Stimulated activated CD4-positive, alpha-beta T cell treated with anti-CD3 and anti-CD28 coated beads, Interleukin-1b, Interleukin-23, amount 100 ng/mL, for 1 hour (primary cell): ENCODE data around the gene MAD1L1.
"Not testable (repeated sequence)": the region's sequence is repeated elsewhere in the genome, so short reads cannot be mapped to it uniquely, and the experiment has no call there.

Experiments
- DNase-seq, 2 donors: peaks; one replicate each; pipeline ENCODE4 v3.0.0-alpha.2; 2020; ENCODE audit warnings: low read depth in 2 of 2

The MAD1L1 gene

GRCh38 chr7:1987591-1988532 is 244.9 kb downstream of the MAD1L1 start:
- no peak for DNase-seq

- no peak for DNase-seq
Measured at GRCh38 chr7:1987084-1987535, 245.6 kb downstream of the MAD1L1 start.

DNA sequence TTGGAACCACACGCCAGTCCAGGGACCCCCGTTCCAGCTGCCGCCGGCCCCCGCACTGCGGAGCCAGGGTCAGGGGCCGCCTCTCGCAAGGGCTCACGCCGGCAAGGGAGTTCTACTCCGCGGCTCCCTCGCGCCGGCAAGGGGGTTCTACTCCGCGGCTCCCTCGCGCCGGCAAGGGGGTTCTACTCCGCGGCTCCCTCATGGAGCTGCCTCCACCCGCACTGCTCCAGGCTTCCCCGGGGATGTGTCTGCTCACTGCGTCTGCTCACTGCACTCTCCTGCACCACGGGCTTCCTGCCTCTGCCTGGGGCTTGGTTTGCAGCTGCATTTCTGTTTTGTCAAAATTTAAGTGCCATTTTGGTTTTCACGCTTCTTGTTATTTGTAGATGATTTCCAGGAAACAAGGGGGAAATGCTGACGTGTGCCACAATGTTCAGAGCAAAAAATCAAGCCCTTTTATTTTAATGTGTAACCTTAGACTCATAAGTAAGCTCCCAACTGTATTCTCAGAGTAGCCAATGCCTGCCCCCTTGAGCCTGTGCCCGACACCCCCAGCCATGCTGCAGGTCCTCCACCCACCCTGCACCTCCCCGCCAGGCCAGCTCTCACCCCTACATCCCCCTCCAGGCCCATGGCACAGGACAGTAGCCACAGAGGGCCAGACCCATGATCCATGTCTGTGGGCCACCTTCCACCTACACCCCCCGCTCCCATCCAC is 246.2 kb downstream of the MAD1L1 start:
- no peak for DNase-seq

GRCh38 chr7:1985936-1986335 is 246.8 kb downstream of the MAD1L1 start:
- DNase-seq = no peak

DNA sequence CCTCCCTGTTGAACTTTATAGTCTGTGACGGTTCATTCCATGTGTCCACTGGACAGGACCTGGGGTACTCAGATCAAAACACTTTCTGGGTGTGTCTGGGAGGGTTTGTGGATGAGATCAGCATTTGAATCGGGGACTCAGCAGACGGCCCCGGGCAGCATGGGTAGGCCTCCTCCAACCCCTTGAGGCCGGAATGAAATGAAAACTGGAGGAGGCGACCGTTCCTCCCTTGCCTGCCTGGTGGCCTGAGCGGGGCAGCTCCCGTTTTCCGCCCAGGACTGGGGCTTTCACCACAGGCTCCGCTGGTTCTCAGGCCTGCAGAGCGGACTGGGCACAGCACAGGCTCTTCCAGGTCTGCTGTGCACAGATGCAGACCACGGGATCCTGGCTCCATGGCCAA is 247.7 kb downstream of the MAD1L1 start:
- DNase-seq = no peak

DNA sequence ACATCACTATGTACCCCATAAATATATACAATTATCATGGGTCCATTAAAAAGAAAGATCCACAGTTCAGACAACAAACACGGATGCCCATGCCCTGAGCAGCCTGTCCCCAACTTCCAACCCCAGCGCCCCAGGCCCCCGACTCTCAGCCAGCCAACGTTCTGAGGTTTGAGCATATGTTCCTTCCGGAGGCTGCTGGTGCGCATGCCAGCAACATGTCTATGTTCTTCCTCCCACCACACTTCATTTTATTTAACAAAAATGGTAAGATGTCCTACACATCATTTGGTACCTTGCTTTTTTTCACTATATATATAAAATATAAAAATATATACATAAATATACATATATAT is 250.9 kb downstream of the MAD1L1 start:
- no peak for DNase-seq

DNA sequence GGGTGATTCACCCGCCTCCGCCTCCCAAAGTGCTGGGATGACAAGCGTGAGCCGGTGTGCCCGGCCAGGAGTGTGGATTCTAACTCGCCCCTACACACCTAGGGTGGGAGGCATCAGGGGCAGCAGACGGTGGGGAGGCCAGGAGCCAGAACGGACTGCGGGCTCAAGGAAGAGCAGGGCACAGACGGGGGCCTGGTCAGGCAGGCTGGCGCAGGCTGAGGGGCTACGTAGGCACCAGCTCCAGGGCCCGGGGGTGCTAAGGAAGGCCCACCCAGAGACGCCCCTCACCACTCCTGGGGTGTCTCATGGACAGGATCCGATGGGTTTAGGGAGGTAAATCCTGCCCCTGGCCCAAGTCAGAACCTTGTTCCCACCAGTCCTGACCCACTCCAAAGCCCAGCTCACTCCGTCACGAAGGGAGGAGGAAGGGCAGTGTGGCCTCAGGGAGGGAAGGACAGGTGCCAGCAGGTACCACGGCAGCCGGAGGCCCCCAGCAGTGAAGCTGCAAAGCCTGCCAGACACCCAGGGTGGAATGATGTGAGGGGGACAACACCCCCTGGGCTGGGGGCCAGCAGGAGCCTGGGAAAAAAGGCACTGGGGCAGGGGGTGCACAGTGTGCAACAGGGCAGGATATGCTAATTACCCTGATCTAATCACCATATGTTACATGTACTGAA is 251.4 kb downstream of the MAD1L1 start:
- DNase-seq = no peak

- DNase-seq = no peak
Measured at GRCh38 chr7:1979591-1980560, 252.9 kb downstream of the MAD1L1 start.

DNA sequence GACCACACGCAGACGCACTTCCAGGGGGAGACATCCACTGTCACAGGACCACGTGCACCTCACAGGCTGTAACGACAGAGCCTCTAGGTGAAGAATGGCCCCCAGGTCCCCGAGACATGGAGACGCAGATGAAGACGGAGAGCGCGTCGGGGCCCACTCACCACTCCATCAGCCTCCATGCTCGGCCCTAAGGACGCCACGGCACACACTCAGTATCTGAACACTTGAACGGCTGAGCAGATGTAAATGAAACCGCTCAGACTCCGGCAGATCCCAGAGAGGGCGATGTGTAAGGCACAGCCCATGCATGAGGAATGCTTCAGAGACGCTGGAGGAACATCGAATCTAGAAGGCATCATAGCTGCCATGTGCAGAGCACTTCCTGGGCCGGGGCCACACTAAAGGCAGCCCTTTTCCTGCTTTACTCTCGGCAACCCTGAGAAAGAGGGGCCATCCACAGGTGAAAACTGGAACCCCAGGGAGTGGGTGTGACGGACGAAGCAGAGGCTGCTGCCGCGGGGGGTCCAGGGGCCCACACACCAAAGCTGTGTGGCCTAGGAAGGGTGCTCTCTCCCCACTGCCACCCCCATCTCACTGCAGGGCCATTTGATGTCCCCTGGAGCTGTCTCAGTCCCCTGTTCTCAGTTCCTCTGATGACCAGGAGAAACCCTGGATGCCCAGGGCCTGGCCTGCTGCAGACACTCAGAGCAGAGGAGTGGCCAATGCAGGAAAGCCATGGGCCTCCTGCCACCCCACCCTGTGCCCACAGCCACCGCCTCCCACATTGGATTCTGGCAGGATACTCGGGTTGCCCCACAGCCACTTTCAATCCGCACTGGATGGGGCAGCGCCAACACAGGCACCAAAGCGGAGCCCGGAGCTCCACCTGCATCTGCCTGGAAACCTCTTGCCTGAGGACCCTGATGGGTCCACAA is 253.8 kb downstream of the MAD1L1 start:
- no peak for DNase-seq

- no peak for DNase-seq
Measured at GRCh38 chr7:1977876-1978441, 254.8 kb downstream of the MAD1L1 start.

DNA sequence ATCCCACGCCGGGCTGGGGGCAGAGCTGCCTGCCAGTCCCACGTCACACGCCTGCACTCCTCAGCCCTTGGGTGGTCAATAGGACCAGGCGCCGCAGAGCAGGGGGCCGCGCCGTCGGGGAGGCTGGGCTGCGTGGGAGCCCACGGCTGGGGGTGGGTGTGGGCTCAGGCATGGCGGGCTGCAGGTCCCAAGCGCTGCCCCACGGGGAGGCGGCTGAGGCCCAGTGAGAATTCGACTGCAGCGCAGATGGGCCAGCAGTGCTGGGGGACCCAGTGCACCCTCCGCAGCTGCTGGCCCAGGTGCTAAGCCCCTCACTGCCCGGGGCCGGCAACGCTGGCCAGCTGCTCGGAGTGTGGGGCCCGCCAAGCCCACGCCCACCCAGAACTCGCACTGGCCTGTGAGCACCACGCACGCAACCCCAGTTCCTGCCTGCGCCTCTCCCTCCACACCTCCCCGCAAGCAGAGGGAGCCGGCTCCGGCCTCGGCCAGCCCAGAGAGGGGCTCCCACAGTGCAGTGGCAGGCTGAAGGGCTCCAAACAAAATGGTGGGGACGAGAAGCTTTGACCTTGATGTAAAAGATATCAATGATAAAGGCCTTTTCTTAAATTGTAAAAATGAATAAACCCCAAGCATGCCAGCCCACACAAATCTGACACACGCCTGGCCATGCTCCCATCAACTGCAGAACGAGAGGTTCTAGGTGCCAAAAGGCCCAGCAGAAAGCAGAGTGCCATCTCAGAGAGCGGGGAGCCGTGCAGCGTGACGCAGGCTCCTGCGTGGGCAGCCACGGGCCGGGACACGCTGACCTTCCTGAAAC is 255.5 kb downstream of the MAD1L1 start:
- DNase-seq = no peak

DNA sequence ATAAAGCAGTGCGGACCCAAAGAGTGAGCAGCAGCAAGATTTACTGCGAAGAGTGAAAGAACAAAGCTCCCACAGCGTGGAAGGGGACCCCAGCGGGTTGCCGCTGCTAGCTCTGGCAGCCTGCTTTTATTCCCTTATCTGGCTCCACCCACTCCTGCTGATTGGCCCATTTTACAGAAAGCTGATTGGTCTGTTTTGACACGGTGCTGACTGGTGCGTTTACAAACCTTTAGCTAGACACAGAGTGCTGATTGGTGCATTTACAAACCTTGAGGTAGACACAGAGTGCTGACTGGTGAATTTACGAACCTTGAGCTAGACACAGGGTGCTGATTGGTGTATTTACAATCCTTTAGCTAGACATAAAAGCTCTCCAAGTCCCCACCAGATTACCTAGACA is 256.2 kb downstream of the MAD1L1 start:
- DNase-seq = not testable (repeated sequence)

GRCh38 chr7:1975581-1975980 is 257.2 kb downstream of the MAD1L1 start:
- DNase-seq = no peak

- no peak for DNase-seq
Measured at GRCh38 chr7:1975179-1975578, 257.6 kb downstream of the MAD1L1 start.

DNA sequence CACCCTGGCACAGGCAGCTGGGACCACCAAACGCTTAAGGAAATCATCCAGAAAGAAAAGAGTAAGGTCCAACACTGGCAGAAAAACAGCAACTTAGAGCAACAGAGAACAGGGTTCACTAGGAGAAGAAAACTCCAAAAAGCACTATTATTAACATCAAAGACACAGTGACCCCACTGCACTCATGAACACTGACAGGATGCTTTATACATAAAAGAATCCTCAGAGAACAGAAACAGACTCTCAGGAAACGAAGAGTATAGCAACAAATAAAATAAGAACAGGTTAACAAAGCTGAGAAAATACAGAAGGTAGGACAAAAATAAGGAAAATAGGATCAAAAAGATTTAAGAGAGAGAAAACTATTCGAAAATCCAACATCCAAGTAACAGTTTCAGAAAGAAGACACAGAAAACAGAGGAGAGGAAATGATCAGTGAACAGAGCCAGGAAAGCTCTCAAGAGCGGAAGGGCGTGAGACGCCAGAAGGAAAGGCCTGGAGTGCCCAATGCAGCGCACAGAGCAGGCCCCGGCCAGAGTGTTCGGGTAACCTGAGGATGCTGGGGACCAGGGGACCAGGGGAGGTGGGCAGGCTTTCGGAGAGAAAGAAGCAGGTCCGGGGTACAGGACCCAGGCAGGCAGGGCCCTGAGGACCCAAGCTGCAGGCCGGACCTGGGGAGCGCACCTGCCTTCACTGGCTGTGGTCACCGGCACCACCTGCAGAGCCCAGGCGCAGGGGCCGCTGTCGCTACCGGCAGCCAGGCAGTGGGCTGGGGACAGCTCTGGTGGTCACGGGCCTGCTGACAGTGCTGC is 258.2 kb downstream of the MAD1L1 start:
- DNase-seq = no peak

DNA sequence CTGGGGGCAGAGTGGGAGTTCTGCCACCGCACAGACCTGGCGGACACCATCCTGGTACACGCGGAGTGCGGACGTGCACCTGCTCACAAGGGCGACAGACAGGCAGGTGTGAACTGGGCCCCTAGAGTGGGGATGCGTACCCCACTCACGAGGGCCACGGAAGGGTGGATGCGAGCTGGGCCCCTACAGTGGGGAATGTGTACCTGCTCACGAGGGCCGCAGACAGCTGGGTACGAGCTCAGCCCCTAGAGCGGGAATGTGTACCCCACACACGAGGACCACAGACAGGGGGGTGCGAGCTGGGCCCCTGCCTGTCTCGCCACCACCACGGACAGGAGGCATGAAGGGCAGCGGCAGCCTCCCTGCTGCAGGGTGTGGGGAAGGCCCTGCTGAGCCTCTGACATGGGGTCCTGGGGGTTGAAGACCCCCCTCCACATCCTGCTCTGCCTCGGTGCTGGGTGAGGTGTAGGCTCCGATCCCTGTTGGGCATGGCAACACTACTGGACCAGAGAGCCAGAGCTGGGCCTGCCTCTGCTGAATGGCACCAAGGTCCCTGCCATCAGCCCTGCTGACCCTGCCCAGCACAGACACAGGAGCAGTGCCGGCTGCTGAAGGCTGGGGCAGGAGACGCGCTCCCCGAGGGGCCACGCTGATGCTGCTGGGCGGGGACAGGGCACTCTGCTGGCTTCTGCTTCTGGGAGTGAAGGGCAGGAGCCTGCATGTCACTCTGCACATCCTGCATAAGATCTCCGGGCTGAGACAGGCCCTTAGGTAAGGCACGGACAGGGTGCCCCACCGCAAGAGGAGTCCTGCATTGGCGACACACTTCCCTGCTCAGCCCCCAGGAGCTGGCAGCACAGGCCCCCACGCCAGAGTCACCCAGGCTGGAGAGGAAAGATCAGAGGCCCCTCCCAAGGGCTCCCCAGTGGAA is 259.2 kb downstream of the MAD1L1 start:
- DNase-seq = no peak

DNA sequence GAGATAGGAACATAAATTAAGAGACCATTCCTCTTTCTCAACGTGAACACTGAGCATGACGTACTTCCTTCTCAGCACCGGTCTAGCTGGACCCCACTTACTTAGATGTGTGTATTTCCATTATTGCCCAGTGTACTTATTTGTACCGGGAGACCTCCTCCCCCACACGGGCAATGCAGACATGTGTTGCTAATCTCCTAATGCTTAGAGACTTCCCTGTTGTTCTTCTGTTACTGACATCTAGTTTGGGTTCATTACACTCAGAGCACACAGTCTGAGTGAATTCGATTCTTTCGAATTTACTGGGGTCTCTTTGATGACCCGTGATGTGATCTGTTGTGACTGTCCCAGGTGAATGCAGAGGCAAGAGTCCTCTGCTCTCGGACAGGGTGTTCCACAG is 260.0 kb downstream of the MAD1L1 start:
- no peak for DNase-seq
